NT2/D1 (cell line): ENCODE data around the gene NDUFS4.
"Not testable (repeated sequence)": the region's sequence is repeated elsewhere in the genome, so short reads cannot be mapped to it uniquely, and the experiment has no call there.

Source experiments
- SUZ12 ChIP-seq: IDR thresholded peaks from 2 replicates; pipeline ENCODE4 v1.6.1; 2011; ENCODE audit not compliant: insufficient read length, insufficient read depth; ENCODE audit errors: extremely low read depth
- YY1 ChIP-seq: IDR thresholded peaks from 2 replicates; pipeline ENCODE4 v1.6.1; 2011; ENCODE audit not compliant: insufficient read length, insufficient read depth

- TF ChIP-seq SUZ12, YY1: not testable (repeated sequence)
Measured at GRCh38 chr5:53548501-53548900, 11.9 kb upstream of the NDUFS4 start.
